Raji (cell line): ENCODE data around the gene FAM98C.

Source experiments
- POLR2A ChIP-seq: IDR thresholded peaks from 2 replicates; pipeline ENCODE4 v1.6.1; 2011; ENCODE audit warnings: low read depth, low read length, control low read depth; ENCODE audit not compliant: insufficient read depth

FAM98C gene

DNA sequence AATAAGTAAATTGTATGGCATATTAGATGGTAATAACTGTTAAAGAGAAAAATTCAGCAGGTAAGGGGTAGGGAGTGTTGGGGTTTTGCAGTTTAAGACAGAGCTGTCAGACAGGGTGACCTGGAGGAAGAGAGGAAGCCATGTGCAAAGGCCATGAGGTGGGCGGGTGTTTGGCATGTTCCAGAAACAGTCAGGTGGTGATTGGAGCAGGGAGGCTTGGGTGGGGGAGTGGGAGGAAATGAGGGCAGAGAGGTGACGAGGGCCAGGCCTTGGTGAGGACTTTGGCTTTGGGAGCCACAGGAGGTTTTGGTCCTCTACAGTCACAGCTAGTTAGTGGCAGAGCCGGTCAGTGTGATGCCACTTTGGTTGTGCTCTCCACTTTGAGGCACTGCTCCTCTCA lies 50.7 kb downstream of the FAM98C start:
- no peak for TF ChIP-seq POLR2A

DNA sequence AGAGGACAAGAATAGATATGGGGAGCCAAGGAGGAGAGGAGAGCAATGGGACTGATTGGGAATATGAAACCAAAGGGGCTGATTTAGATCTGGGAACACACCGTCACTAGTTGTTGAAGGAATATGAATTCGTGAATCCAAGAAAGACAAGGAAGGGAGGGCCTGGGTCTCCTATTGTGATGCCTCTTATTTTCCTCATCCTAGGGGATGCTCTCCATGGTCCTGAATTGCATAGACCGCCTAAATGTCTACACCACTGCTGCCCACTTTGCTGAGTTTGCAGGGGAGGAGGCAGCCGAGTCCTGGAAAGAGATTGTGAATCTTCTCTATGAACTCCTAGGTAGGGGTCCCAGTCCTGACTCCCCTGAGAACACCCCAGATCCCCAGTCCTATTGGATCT lies 52.1 kb downstream of the FAM98C start:
- no peak for TF ChIP-seq POLR2A

- TF ChIP-seq POLR2A: no peak
Measured at GRCh38 chr19:38457202-38457601, 54.3 kb downstream of the FAM98C start.

DNA sequence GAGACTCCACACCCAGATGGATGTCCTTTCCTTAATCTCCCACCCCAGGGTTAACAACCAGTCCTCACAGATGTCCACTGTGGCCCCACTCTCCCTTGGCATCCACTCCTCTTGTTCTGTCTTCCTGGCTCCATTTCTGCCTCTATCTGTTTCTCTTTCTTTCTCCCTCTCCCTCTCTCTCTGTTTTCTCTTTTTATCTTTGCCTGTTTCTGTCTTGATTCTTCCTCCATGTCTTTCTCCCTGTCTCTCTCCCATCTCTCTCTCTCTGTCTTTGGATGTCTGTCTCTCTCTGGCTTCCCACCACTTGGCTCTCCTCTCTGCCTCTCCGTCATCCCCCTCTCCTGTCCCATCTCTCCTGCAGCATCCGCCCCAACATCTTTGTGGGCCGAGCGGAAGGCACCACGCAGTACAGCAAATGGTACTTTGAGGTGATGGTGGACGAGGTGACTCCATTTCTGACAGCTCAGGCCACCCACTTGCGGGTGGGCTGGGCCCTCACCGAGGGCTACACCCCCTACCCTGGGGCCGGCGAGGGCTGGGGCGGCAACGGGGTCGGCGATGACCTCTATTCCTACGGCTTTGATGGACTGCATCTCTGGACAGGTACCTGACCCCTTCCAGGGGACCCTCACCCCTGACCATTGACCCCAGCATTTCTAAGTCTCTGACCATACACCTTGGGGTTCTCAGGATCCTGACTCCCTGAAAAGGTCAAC lies 55.0 kb downstream of the FAM98C start:
- no peak for TF ChIP-seq POLR2A
